K562 (cell line): ENCODE measurements around the gene DDR2.

ENCODE experiments used
- BRF2 ChIP-seq: IDR thresholded peaks from 3 replicates; pipeline ENCODE4 v1.6.1; 2011; ENCODE audit warnings: borderline replicate concordance, mild to moderate bottlenecking; ENCODE audit not compliant: insufficient read length, insufficient read depth
- CTCF ChIP-seq, 3 experiments: IDR thresholded peaks in 2 of 3; conservative IDR thresholded peaks in 1 of 3; 2 replicates each; pipeline ENCODE4 v1.5.1; 2011 to 2012; ENCODE audit warnings: low read length in 3 of 3, mild to moderate bottlenecking in 3 of 3, control low read depth in 2 of 3, improper control_type of control experiment in 1 of 3, inconsistent platforms in 1 of 3, low read depth in 1 of 3, mixed read lengths in 1 of 3, moderate library complexity in 1 of 3; ENCODE audit not compliant: insufficient read depth in 2 of 3
- EGR1 ChIP-seq: fragments of 450-650 bp; conservative IDR thresholded peaks from 2 replicates; pipeline ENCODE4 v1.6.1; 2017; ENCODE audit warnings: mild to moderate bottlenecking
- JUNB ChIP-seq: fragments of 450-650 bp; formaldehyde crosslinking; conservative IDR thresholded peaks from 2 replicates; pipeline ENCODE4 v1.4.0; 2020; ENCODE audit warnings: mild to moderate bottlenecking
- KDM5B ChIP-seq: fragments of 200-600 bp; sonication (generic); IDR thresholded peaks from 2 replicates; pipeline ENCODE4 v1.6.1; 2012; ENCODE audit warnings: low read depth, mild to moderate bottlenecking, moderate library complexity, low read length, control low read depth, inconsistent platforms; ENCODE audit not compliant: insufficient replicate concordance
- RAD21 ChIP-seq, 2 experiments: fragments of 250-450 bp in 1 of 2; fragments of 450-650 bp in 1 of 2; sonication (Bioruptor Pico) in 1 of 2; formaldehyde crosslinking in 1 of 2; IDR thresholded peaks in 1 of 2; conservative IDR thresholded peaks in 1 of 2; 2 replicates each; pipeline versions ENCODE4 v1.4.0 to v1.8.0; 2020 to 2022; ENCODE audit warnings: mild to moderate bottlenecking in 2 of 2, moderate library complexity in 1 of 2
- SNRNP70 ChIP-seq: fragments of 200-400 bp; formaldehyde crosslinking; optimal IDR thresholded peaks from 2 replicates; pipeline ENCODE3; 2017; ENCODE audit warnings: low read depth, low read length
- USF1 ChIP-seq: sonication (generic); formaldehyde crosslinking; IDR thresholded peaks from 2 replicates; pipeline ENCODE4 v1.9.0; 2022; ENCODE audit warnings: mild to moderate bottlenecking, missing genetic modification reagents
- ZNF174 ChIP-seq: fragments of 250-450 bp; sonication (Bioruptor Pico); IDR thresholded peaks from 2 replicates; pipeline ENCODE4 v1.4.0; 2020; ENCODE audit warnings: mild to moderate bottlenecking

- TF ChIP-seq SNRNP70 (no peak), KDM5B (no peak), RAD21 (CRISPR knock-in tag; conservative IDR thresholded peaks at IDR 0.05 in 1 of 2, IDR thresholded peaks at IDR 0.05 in 1 of 2) (no peak), JUNB (CRISPR knock-in tag) (no peak), CTCF (IDR thresholded peaks at IDR 0.05 in 2 of 3, conservative IDR thresholded peaks at IDR 0.05 in 1 of 3; ENCODE audit: insufficient read depth in 2 of 3, low read depth in 1 of 3, low read length in 3 of 3) (no peak), BRF2 (no peak), ZNF174 (no peak), USF1 (CRISPR knock-in tag) (no peak), EGR1 (no peak)
These were observed 125.2 kb downstream of the DDR2 start for GRCh38 chr1:162757476-162757875.
